Endometrial microvascular endothelial cells (primary cell): ENCODE measurements around the gene STRA6. TPM values are rescaled to one million over a fixed set of nuclear protein-coding genes. Genes with fewer than 3 reads are reported as not detected.

Experiments used
- in situ Hi-C: cut with HindIII; loops from 2 replicates; pipeline ENCODE4 v1.10.0; 2017; ENCODE audit warnings: low sequenced_read_pairs, low pct_unique_long_range_greater_than_20kb; ENCODE audit errors: inconsistent ontology term
- total RNA-seq: library from RNA; depleted of rRNA; stranded (reverse); fragments of >200 nt; gene quantifications from one replicate; pipeline ENCODE4 v1.2.3, GENCODE V29; 2015; ENCODE audit errors: inconsistent ontology term

Gene STRA6
- total RNA-seq, 1 donor from 2014 or later: 0.56 TPM

GRCh38 chr15:74209997-74210671 lies 7.5 kb upstream of the STRA6 start:
- in situ Hi-C loops: no loop called here

- in situ Hi-C loops: no loop called here
These were observed 7.0 kb upstream of the STRA6 start for GRCh38 chr15:74209560-74209958.

- in situ Hi-C loops: no loop called here
These were observed 6.4 kb upstream of the STRA6 start for GRCh38 chr15:74208901-74209559.

- in situ Hi-C loops: no loop called here
These were observed 5.9 kb upstream of the STRA6 start for GRCh38 chr15:74208496-74208895.

- in situ Hi-C loops: no loop called here
These were observed 5.3 kb upstream of the STRA6 start for GRCh38 chr15:74207652-74208440.

- in situ Hi-C loops: no loop called here
These were observed 4.3 kb upstream of the STRA6 start for GRCh38 chr15:74206801-74207281.

GRCh38 chr15:74205582-74205947 lies 3.0 kb upstream of the STRA6 start:
- in situ Hi-C loops: no loop called here

GRCh38 chr15:74203914-74204431 lies 1.4 kb upstream of the STRA6 start:
- in situ Hi-C loops: no loop called here

GRCh38 chr15:74201710-74202420 lies 722 bp downstream of the STRA6 start:
- in situ Hi-C loops: no loop called here

- in situ Hi-C loops: no loop called here
These were observed 1.6 kb downstream of the STRA6 start for GRCh38 chr15:74200871-74201419.

- in situ Hi-C loops: no loop called here
These were observed 2.2 kb downstream of the STRA6 start for GRCh38 chr15:74200412-74200815.

GRCh38 chr15:74199297-74199652 lies 3.3 kb downstream of the STRA6 start:
- in situ Hi-C loops: no loop called here

GRCh38 chr15:74197176-74197965 lies 5.2 kb downstream of the STRA6 start:
- in situ Hi-C loops: no loop called here

GRCh38 chr15:74196175-74196574 lies 6.4 kb downstream of the STRA6 start:
- in situ Hi-C loops: no loop called here

- in situ Hi-C loops: no loop called here
These were observed 7.7 kb downstream of the STRA6 start for GRCh38 chr15:74194572-74195559.

- in situ Hi-C loops: no loop called here
These were observed 8.7 kb downstream of the STRA6 start for GRCh38 chr15:74193905-74194304.

GRCh38 chr15:74193299-74193718 lies 9.3 kb downstream of the STRA6 start:
- in situ Hi-C loops: no loop called here
